Cardiac muscle cell (in vitro differentiated cells and primary cell): ENCODE measurements around the gene POM121L2. TPM values are rescaled to one million over a fixed set of nuclear protein-coding genes. Genes with fewer than 3 reads are reported as not detected.

Source experiments
- DNase-seq, 2 donors: peaks; one replicate each; pipeline versions ENCODE4 v3.0.0 to v3.0.0-alpha.2; 2010 to 2017; ENCODE audit warnings: low read depth in 1 of 2, low spot score in 1 of 2
- H3K27ac ChIP-seq: fragments of 200-600 bp; sonication (generic); 2 replicates; pipeline ENCODE4 v1.5.1; 2016
- H3K27me3 ChIP-seq: fragments of 200-600 bp; sonication (generic); 2 replicates; pipeline ENCODE4 v1.6.0; 2016; ENCODE audit warnings: control low read depth
- H3K36me3 ChIP-seq: fragments of 200-600 bp; sonication (generic); 2 replicates; pipeline ENCODE4 v1.5.1; 2016; ENCODE audit warnings: control low read depth
- H3K4me1 ChIP-seq: fragments of 200-600 bp; sonication (generic); 2 replicates; pipeline ENCODE4 v1.8.1; 2017; ENCODE audit warnings: low read depth, mild to moderate bottlenecking, mixed run types
- H3K4me3 ChIP-seq: fragments of 200-600 bp; sonication (generic); 2 replicates; pipeline ENCODE4 v1.5.1; 2016; ENCODE audit warnings: mild to moderate bottlenecking
- H3K9me3 ChIP-seq: fragments of 200-600 bp; sonication (generic); 2 replicates; pipeline ENCODE4 v1.5.1; 2017; ENCODE audit warnings: low read depth, mild to moderate bottlenecking, control low read depth
- polyA plus RNA-seq: library from polyadenylated mRNA; unstranded; fragments of >200 nt; fragmentation: Nextera tagmentation; extraction: Ambion mirVana; gene quantifications from 2 replicates; pipeline ENCODE4 v1.2.1, GENCODE V29; 2016
- total RNA-seq: library from RNA; depleted of rRNA; stranded (reverse); fragments of >200 nt; gene quantifications from 2 replicates; pipeline ENCODE4 v1.2.3, GENCODE V29; 2016
- TF ChIP-seq, protein P1 (sequence below): IDR thresholded peaks from 2 replicates; pipeline ENCODE4 v1.5.1; 2012; ENCODE audit warnings: low read depth, mild to moderate bottlenecking, low read length

POM121L2 gene
- total and polyA plus RNA-seq, 2 experiments from 2014 or later: 0.18 TPM; not detected in 1

DNA sequence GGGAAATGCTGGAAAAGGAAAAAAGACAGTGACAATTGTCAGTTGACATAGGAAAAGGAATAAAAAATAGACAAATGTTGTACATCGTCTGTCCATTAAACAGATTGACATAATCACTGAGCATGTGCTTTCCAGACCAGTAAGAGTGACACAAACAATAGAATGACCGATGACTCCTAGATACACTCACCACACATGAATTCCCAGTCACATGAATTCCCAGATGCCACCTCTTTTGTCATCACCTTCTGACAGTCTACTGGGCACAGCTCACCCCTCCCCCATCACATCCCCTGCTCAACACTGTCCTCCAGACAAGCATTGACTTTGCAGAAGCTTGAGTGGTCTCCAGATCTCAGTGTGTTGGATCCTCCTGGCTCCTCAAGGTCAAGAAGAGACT lies 25.9 kb downstream of the POM121L2 start:
- H3K27ac ChIP-seq: no peak overlapping the region
- H3K4me3 ChIP-seq: no peak overlapping the region
- H3K27me3 ChIP-seq: peaks cover 53% of the 10 kb centered on the region
- no peaks in the 10 kb centered on the region for H3K4me1 ChIP-seq
- TF ChIP-seq, protein P1, sequence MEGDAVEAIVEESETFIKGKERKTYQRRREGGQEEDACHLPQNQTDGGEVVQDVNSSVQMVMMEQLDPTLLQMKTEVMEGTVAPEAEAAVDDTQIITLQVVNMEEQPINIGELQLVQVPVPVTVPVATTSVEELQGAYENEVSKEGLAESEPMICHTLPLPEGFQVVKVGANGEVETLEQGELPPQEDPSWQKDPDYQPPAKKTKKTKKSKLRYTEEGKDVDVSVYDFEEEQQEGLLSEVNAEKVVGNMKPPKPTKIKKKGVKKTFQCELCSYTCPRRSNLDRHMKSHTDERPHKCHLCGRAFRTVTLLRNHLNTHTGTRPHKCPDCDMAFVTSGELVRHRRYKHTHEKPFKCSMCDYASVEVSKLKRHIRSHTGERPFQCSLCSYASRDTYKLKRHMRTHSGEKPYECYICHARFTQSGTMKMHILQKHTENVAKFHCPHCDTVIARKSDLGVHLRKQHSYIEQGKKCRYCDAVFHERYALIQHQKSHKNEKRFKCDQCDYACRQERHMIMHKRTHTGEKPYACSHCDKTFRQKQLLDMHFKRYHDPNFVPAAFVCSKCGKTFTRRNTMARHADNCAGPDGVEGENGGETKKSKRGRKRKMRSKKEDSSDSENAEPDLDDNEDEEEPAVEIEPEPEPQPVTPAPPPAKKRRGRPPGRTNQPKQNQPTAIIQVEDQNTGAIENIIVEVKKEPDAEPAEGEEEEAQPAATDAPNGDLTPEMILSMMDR: no peak
- H3K36me3 ChIP-seq: no peaks in the 10 kb centered on the region
- H3K9me3 ChIP-seq: no peaks in the 10 kb centered on the region
- no peak for DNase-seq

DNA sequence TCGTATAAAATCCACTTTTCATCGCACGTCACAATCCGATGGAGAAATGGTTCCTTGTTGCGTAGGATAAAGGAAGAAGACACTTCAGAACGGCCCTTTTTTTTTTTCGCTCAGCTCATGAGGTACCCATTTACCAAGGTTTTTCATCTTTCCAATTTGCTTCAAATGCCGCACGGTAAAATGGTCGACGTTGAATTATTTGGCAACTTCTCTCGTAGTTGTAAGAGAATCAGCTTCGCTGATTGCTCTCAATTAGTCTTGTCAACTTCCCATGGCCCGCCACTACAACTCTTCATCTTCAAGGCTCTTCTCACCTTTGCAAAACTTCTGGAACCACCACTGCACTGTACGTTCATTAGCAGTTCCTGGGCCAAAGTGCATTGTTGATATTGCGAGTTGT lies 28.8 kb downstream of the POM121L2 start:
- Histone ChIP-seq H3K27ac (no peak overlapping the region), H3K4me1 (no peaks in the 10 kb centered on the region), H3K9me3 (no peaks in the 10 kb centered on the region), H3K36me3 (no peaks in the 10 kb centered on the region), H3K27me3 (peaks cover 30% of the 10 kb centered on the region), H3K4me3 (no peak overlapping the region)
- TF ChIP-seq, protein P1: no peak
- no peak for DNase-seq

DNA sequence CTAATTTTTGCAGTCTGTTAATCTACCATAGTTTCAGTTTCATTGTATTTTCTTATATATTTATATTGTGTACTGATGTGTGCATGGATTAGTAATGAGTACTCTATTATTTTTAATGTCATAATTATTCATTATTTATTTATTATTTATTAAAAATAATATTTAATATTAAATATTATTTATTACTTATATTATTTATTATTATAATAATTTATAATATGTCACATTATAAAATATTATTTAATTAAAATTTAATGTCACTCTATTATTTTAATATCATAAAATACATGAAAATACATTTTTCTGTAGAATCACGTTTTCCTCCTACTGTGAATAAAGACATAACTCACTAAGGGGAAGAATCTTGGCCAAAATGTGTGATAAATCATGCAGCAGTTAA lies 30.5 kb downstream of the POM121L2 start:
- Histone ChIP-seq H3K27me3 (peaks cover 13% of the 10 kb centered on the region), H3K4me1 (no peaks in the 10 kb centered on the region), H3K9me3 (no peaks in the 10 kb centered on the region), H3K27ac (no peak overlapping the region), H3K4me3 (no peak overlapping the region), H3K36me3 (no peaks in the 10 kb centered on the region)
- TF ChIP-seq, protein P1: no peak
- no peak for DNase-seq

DNA sequence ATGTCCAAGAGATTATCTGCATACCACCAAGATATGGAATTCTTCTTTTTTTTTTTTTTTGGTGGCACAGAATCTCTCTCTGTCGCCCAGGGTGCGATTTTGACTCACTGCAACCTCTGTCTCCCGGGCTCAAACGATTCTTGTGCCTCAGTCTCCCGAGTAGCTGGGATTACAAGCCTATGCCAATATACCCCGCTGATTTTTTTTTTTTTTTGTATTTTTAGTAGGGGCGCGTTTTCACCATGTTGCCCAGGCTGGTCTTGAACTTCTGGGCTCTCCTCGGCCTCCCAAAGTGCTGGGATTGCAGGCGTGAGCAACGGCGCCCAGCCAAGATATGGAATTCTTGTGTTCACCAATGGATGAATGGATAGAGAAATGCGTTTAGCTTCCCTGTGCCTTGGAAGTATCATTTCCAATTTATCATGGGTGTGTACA lies 31.0 kb downstream of the POM121L2 start:
- no peaks in the 10 kb centered on the region for H3K4me1 ChIP-seq
- no peak overlapping the region for H3K27ac ChIP-seq
- no peak for DNase-seq
- no peaks in the 10 kb centered on the region for H3K36me3 ChIP-seq
- TF ChIP-seq, protein P1: no peak
- H3K27me3 ChIP-seq: peaks cover 9% of the 10 kb centered on the region
- H3K9me3 ChIP-seq: no peaks in the 10 kb centered on the region
- H3K4me3 ChIP-seq: peak overlapping the region; percentile 31

DNA sequence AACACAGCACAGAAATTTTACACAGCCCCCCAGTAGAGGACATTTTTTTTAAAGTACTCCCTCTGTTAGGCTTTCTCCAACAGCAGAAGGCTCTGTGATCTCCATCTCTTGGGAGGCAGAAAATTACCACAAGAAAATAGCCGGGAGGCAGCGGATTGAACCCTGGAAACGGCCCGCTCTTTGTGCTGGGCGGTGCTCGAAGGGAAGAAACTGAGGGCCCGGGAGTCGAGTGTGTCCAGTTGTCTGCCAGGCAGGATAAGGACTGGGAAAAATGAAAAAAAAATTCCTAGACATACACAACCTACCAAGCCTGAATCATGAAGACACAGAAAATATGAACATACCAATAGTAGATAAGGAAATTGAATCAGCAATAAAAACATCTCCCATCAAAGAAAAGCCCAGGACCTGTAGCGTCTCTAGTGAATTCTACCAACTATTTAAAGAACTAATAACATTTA lies 31.5 kb downstream of the POM121L2 start:
- Histone ChIP-seq H3K36me3 (no peaks in the 10 kb centered on the region), H3K4me1 (no peaks in the 10 kb centered on the region), H3K27ac (no peak overlapping the region), H3K27me3 (peaks cover 10% of the 10 kb centered on the region), H3K9me3 (no peaks in the 10 kb centered on the region), H3K4me3 (peak overlapping the region; percentile 31)
- TF ChIP-seq, protein P1: no peak
- no peak for DNase-seq

DNA sequence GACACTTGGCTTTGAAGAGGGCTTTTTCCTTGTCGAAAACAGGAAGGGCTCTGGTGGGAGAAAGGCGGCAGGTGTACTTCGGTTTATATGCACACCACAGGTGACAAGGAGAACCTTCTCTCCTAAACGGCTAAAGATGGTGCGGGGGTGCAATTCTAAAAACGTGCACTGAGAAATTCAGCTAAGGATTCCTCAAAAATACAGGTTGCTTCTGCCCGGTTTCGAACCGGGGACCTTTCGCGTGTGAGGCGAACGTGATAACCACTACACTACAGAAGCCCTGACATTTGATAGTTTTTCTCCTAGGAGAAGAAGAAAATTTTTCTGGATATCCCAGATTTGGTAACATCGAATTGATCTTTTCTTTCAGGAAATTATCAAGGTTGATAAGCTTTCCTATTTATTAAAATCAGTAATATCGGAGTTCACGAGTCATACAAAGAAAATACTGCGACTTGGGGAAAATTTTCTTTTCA lies 32.0 kb downstream of the POM121L2 start:
- Histone ChIP-seq H3K4me1 (no peaks in the 10 kb centered on the region), H3K4me3 (peak overlapping the region; percentile 31), H3K9me3 (no peaks in the 10 kb centered on the region), H3K27ac (no peak overlapping the region), H3K27me3 (peaks cover 13% of the 10 kb centered on the region), H3K36me3 (no peaks in the 10 kb centered on the region)
- TF ChIP-seq, protein P1: no peak
- peak; percentile 37 to 49 for DNase-seq
